Lower lobe of right lung (tissue), 2 donors: ENCODE data around the gene PLXNA4. TPM values are rescaled to one million over a fixed set of nuclear protein-coding genes. Genes with fewer than 3 reads are reported as not detected.

ENCODE experiments used
- ATAC-seq, 2 donors: fragments of 200-7000 bp; cut with Tn5 transposase; one replicate each; pipeline ENCODE4 v1.9.1; 2020 to 2022; ENCODE audit warnings: mild to moderate bottlenecking in 2 of 2, moderate library complexity in 2 of 2
- DNase-seq: peaks from one replicate; pipeline ENCODE4 v3.0.0-alpha.2; 2020
- H3K27ac ChIP-seq: fragments of 200-600 bp; one replicate; pipeline ENCODE4 v1.8.0; 2022
- H3K27me3 ChIP-seq: fragments of 200-600 bp; one replicate; pipeline ENCODE4 v1.8.0; 2022; ENCODE audit warnings: low read depth
- H3K36me3 ChIP-seq: fragments of 200-600 bp; one replicate; pipeline ENCODE4 v1.8.0; 2022; ENCODE audit warnings: mild to moderate bottlenecking
- H3K4me1 ChIP-seq: fragments of 200-600 bp; one replicate; pipeline ENCODE4 v1.8.0; 2022
- H3K4me3 ChIP-seq: fragments of 200-600 bp; one replicate; pipeline ENCODE4 v1.8.0; 2022; ENCODE audit warnings: mild to moderate bottlenecking
- H3K9me3 ChIP-seq: fragments of 200-600 bp; one replicate; pipeline ENCODE4 v1.8.0; 2022
- intact Hi-C: fragments of 100-400 bp; cut with DNase I; formaldehyde crosslinking; loops from one replicate; pipeline ENCODE4 v1.11.0; 2022
- total RNA-seq: library from RNA; stranded (reverse); fragmentation: NEBNext Ultra II Directional; extraction: Animal tissue kit (Norgen Biotek cat#: 25700); gene quantifications from one replicate; pipeline ENCODE4 v1.2.1, GENCODE V29; 2021
- TF ChIP-seq, protein P1 (sequence below): fragments of 200-600 bp; IDR thresholded peaks from one replicate; pipeline ENCODE4 v1.8.0; 2022; ENCODE audit warnings: antibody characterized with exemption, mild to moderate bottlenecking
- donor health status: DM: no; HTN: yes; CAD: no; lungs with severe emphysema.

Gene PLXNA4
- total RNA-seq, 1 donor from 2014 or later, result 4.3 TPM

DNA sequence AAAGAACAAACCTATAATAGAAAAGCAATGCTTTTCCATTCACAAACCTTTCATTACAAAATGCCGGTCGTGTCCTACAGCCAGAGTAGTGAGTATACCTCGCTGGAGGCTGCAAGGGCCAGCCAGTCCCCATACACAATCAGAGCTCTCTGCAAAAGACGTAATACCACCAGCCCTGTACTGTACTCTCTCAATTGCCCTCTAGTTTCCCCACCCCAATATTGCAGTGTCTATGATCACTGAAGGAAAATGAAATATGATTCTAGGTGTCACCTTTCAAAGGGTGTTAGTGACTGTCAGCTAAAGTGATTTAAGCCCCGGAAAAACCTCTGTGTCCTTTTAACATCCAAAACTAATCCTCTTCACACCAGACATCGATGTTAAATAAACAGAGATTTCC lies 24.8 kb downstream of the PLXNA4 start:
- DNase-seq, result no peak
- TF ChIP-seq, protein P1, sequence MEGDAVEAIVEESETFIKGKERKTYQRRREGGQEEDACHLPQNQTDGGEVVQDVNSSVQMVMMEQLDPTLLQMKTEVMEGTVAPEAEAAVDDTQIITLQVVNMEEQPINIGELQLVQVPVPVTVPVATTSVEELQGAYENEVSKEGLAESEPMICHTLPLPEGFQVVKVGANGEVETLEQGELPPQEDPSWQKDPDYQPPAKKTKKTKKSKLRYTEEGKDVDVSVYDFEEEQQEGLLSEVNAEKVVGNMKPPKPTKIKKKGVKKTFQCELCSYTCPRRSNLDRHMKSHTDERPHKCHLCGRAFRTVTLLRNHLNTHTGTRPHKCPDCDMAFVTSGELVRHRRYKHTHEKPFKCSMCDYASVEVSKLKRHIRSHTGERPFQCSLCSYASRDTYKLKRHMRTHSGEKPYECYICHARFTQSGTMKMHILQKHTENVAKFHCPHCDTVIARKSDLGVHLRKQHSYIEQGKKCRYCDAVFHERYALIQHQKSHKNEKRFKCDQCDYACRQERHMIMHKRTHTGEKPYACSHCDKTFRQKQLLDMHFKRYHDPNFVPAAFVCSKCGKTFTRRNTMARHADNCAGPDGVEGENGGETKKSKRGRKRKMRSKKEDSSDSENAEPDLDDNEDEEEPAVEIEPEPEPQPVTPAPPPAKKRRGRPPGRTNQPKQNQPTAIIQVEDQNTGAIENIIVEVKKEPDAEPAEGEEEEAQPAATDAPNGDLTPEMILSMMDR, result no peak

DNA sequence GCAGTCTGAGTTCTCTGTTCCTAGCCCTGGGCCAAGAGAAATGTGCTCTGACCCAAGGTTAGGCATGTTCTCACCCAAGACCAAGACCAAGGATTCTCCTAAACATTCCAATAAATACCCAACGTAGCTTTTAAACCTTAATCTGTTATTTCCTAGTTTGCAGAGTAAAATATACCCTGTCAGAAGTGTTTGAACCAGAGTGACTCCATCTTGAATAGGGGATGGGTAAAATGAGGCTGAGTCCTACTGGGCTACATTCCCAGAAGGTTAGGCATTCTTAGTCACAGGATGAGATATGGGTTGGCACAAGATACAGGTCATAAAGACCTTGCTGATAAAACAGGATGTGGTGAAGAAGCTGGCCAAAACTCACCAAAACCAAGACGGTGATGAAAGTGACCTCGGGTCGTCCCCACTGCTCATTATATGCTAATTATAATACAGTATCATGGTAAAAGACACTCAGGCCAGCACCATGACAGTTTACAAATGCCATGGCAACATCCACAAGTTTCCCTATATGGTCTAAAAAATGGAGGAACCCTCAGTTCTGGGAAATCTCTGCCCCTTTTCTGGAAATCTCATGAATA lies 27.7 kb downstream of the PLXNA4 start:
- DNase-seq (no peak), ATAC-seq (no peak)
- H3K9me3 ChIP-seq, result peaks cover 9% of the 10 kb centered on the region
- no peaks in the 10 kb centered on the region for H3K36me3 ChIP-seq
- no peaks in the 10 kb centered on the region for H3K4me1 ChIP-seq
- H3K4me3 ChIP-seq, result no peak overlapping the region
- intact Hi-C loops, result no loop called here
- no peak overlapping the region for H3K27ac ChIP-seq
- TF ChIP-seq, protein P1, result no peak
- no peaks in the 10 kb centered on the region for H3K27me3 ChIP-seq

More for the DNA sequence above, 24.8 kb downstream of the PLXNA4 start:
- Histone ChIP-seq H3K27ac (no peak overlapping the region), H3K4me3 (no peak overlapping the region), H3K27me3 (no peaks in the 10 kb centered on the region), H3K4me1 (no peaks in the 10 kb centered on the region), H3K9me3 (peaks cover 9% of the 10 kb centered on the region), H3K36me3 (no peaks in the 10 kb centered on the region)
- no peak for ATAC-seq
- intact Hi-C loops, result no loop called here

DNA sequence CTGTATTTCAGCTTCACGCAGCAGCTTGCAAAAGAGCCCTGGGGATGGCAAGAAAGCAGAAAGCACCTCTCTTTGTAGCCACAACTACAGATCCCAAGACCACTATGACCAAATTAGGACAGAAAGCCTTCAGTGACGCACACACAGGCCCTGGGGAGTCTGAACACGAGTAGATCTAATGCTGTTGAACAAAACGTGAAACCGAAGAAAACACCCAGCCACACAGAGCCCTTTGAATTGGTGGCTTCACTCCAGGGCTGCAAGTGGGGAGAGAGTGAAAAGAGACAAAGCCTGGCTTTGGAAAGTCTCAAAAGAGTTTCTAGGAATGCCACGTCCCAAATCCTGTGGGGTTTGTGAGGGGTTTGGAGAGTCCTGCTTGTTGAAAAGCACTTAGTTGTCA lies 28.4 kb downstream of the PLXNA4 start:
- H3K4me1 ChIP-seq, result no peaks in the 10 kb centered on the region
- no peaks in the 10 kb centered on the region for H3K27me3 ChIP-seq
- DNase-seq, result no peak
- no peaks in the 10 kb centered on the region for H3K36me3 ChIP-seq
- intact Hi-C loops, result no loop called here
- no peak overlapping the region for H3K27ac ChIP-seq
- H3K9me3 ChIP-seq, result peaks cover 9% of the 10 kb centered on the region
- TF ChIP-seq, protein P1, result no peak
- H3K4me3 ChIP-seq, result no peak overlapping the region
- no peak for ATAC-seq

DNA sequence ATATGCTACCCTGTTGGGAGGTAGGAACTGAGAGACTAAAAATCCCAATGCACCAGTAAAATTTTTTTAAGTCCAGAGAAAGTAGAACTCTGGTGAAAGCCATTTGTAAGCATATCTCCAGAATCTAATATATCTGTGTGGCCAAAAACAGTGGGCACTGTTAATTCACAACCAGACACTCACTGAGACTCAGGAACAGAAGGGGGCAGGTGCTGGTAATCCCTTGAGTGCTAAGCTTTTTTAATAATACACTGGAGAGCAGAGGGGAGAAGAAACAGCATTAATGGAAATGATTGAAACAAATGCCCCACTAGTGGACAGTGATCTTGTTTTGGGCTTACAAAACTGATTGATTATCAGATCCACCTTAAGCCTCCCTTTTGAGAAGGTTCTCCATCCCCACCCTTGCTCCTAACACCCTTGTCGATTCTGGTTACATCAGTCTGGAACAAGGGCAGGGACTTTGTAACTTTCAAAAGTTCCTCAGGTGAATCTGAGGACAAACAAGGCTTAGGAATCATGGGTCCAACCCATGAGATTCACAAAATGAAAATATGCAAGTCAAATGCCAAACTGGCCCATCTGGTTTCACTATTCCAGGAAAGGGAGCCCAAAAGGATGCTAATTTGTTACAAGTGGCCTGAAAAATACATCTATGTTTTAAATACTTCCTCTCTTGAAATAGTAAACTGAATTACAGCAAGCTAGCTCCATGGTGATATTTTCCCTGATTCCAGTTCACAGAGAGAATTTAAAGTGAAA lies 29.7 kb downstream of the PLXNA4 start:
- TF ChIP-seq, protein P1, result no peak
- DNase-seq, result no peak
- H3K27ac ChIP-seq, result no peak overlapping the region
- no peaks in the 10 kb centered on the region for H3K4me1 ChIP-seq
- ATAC-seq, result no peak
- intact Hi-C loops, result no loop called here
- no peaks in the 10 kb centered on the region for H3K27me3 ChIP-seq
- H3K36me3 ChIP-seq, result no peaks in the 10 kb centered on the region
- H3K4me3 ChIP-seq, result no peak overlapping the region
- peaks cover 8% of the 10 kb centered on the region for H3K9me3 ChIP-seq

DNA sequence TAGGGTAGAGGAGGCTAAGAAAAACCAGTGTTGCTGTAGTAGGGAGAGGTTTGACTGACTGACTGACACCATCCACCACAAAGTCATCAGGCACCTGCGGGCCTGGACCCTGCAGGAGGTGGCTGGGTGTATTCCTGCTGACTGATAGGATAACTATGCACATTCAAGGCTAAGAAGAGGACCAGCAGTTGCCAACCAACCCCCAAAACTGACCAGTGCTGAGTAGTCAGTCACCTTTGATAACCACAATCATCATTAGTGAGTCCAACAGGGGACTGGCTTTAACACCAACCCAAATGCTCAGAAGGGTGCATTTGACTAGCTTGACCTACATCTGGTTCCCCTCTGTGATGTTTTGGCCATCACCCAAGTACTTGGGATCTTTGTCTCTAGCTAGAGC lies 30.5 kb downstream of the PLXNA4 start:
- intact Hi-C loops, result no loop called here

More for the DNA sequence above, 30.5 kb downstream of the PLXNA4 start:
- ATAC-seq (no peak), DNase-seq (no peak)
- no peak overlapping the region for H3K4me3 ChIP-seq
- TF ChIP-seq, protein P1, result no peak
- no peaks in the 10 kb centered on the region for H3K4me1 ChIP-seq
- H3K27me3 ChIP-seq, result no peaks in the 10 kb centered on the region
- no peak overlapping the region for H3K27ac ChIP-seq
- H3K9me3 ChIP-seq, result peaks cover under 1% of the 10 kb centered on the region
- H3K36me3 ChIP-seq, result no peaks in the 10 kb centered on the region
